ENCODE data around the gene NT5C1B. TPM values are rescaled to one million over a fixed set of nuclear protein-coding genes. Genes with fewer than 3 reads are reported as not detected.

Gene NT5C1B
- total RNA-seq, 1 experiment from 2014 or later: not detected

- no peaks in the 10 kb centered on the region for H3K27me3 Mint-ChIP-seq (ENCODE audit: insufficient read depth, unreplicated experiment)
- TF ChIP-seq CTCF (IDR thresholded peaks at IDR 0.05; ENCODE audit: unreplicated experiment): no peak
- no peaks in the 10 kb centered on the region for H3K4me1 Mint-ChIP-seq (ENCODE audit: insufficient read depth, unreplicated experiment)
- DNase-seq (ENCODE audit: unreplicated experiment): no peak
- BruUV-seq (replicated peaks): no TSS peak
- no peak overlapping the region for H3K4me3 Mint-ChIP-seq (ENCODE audit: unreplicated experiment)
- no peaks in the 10 kb centered on the region for H3K9me3 Mint-ChIP-seq (ENCODE audit: unreplicated experiment)
- no peak overlapping the region for H3K27ac Mint-ChIP-seq (ENCODE audit: low read depth, unreplicated experiment)
- POLR2A ChIA-PET: interaction anchor here (0.5 to 0.7 kb wide), 3 partner anchors 321 to 696 kb away, joined by 3 read pairs; no protein-coding TSS in a partner anchor
- H3K36me3 Mint-ChIP-seq (ENCODE audit: insufficient read depth, unreplicated experiment): no peaks in the 10 kb centered on the region
- intact Hi-C loops (cut with micrococcal nuclease): no loop called here
- CTCF ChIA-PET: no interaction called here
Observed at GRCh38 chr2:18598848-18599484, 9.6 kb upstream of the NT5C1B start.

- H3K4me3 Mint-ChIP-seq (ENCODE audit: unreplicated experiment): no peak overlapping the region
- H3K4me1 Mint-ChIP-seq (ENCODE audit: insufficient read depth, unreplicated experiment): no peaks in the 10 kb centered on the region
- no peak for DNase-seq (ENCODE audit: unreplicated experiment)
- TF ChIP-seq CTCF (IDR thresholded peaks at IDR 0.05; ENCODE audit: unreplicated experiment): no peak
- intact Hi-C loops (cut with micrococcal nuclease): no loop called here
- CTCF ChIA-PET: no interaction called here
- no peaks in the 10 kb centered on the region for H3K9me3 Mint-ChIP-seq (ENCODE audit: unreplicated experiment)
- no TSS peak for BruUV-seq (replicated peaks)
- no peak overlapping the region for H3K27ac Mint-ChIP-seq (ENCODE audit: low read depth, unreplicated experiment)
- POLR2A ChIA-PET: no interaction called here
- no peaks in the 10 kb centered on the region for H3K27me3 Mint-ChIP-seq (ENCODE audit: insufficient read depth, unreplicated experiment)
- H3K36me3 Mint-ChIP-seq (ENCODE audit: insufficient read depth, unreplicated experiment): no peaks in the 10 kb centered on the region
Observed at GRCh38 chr2:18597618-18598017, 8.2 kb upstream of the NT5C1B start.

- no peak overlapping the region for H3K27ac Mint-ChIP-seq (ENCODE audit: low read depth, unreplicated experiment)
- POLR2A ChIA-PET: no interaction called here
- H3K4me1 Mint-ChIP-seq (ENCODE audit: insufficient read depth, unreplicated experiment): no peaks in the 10 kb centered on the region
- no TSS peak for BruUV-seq (replicated peaks)
- intact Hi-C loops (cut with micrococcal nuclease): no loop called here
- no peaks in the 10 kb centered on the region for H3K27me3 Mint-ChIP-seq (ENCODE audit: insufficient read depth, unreplicated experiment)
- no peak for TF ChIP-seq CTCF (IDR thresholded peaks at IDR 0.05; ENCODE audit: unreplicated experiment)
- no peaks in the 10 kb centered on the region for H3K9me3 Mint-ChIP-seq (ENCODE audit: unreplicated experiment)
- no peaks in the 10 kb centered on the region for H3K36me3 Mint-ChIP-seq (ENCODE audit: insufficient read depth, unreplicated experiment)
- H3K4me3 Mint-ChIP-seq (ENCODE audit: unreplicated experiment): no peak overlapping the region
- CTCF ChIA-PET: no interaction called here
- DNase-seq (ENCODE audit: unreplicated experiment): no peak
Observed at GRCh38 chr2:18596993-18597392, 7.6 kb upstream of the NT5C1B start.

GRCh38 chr2:18593496-18593895 is 4.1 kb upstream of the NT5C1B start:
- no TSS peak for BruUV-seq (replicated peaks)
- ChIA-PET CTCF (no interaction called here), POLR2A (no interaction called here)
- Mint-ChIP-seq H3K36me3 (ENCODE audit: insufficient read depth, unreplicated experiment) (no peaks in the 10 kb centered on the region), H3K27ac (ENCODE audit: low read depth, unreplicated experiment) (no peak overlapping the region), H3K4me1 (ENCODE audit: insufficient read depth, unreplicated experiment) (no peaks in the 10 kb centered on the region), H3K4me3 (ENCODE audit: unreplicated experiment) (no peak overlapping the region), H3K9me3 (ENCODE audit: unreplicated experiment) (no peaks in the 10 kb centered on the region), H3K27me3 (ENCODE audit: insufficient read depth, unreplicated experiment) (no peaks in the 10 kb centered on the region)
- DNase-seq (ENCODE audit: unreplicated experiment): no peak
- no peak for TF ChIP-seq CTCF (IDR thresholded peaks at IDR 0.05; ENCODE audit: unreplicated experiment)
- intact Hi-C loops (cut with micrococcal nuclease): no loop called here
